HCT116 (cell line): Measurements from ENCODE around the gene MPHOSPH10. TPM values are rescaled to one million over a fixed set of nuclear protein-coding genes. Genes with fewer than 3 reads are reported as not detected.

Experiments
- ATAC-seq: fragments of 200-7000 bp; cut with Tn5 transposase; 2 replicates; pipeline ENCODE4 v1.9.1; 2020; ENCODE audit warnings: mild to moderate bottlenecking, moderate library complexity
- BruUV-seq: library from RNA; stranded (reverse); fragments of 400-500 nt; replicated peaks from 2 replicates; lab custom pipeline; 2021; lab: Mats Ljungman, UMichigan
- CTCF ChIA-PET: fragments of 300-600 bp; sonication (Branson Sonifier 250); formaldehyde crosslinking; loops from one replicate; lab custom pipeline; 2021; ENCODE audit warnings: antibody characterized with exemption; lab: Charles Lee
- POLR2A ChIA-PET: fragments of 300-600, 350-600 bp; sonication (Branson Sonifier 250); formaldehyde crosslinking; loops from one replicate; lab custom pipeline; 2021; ENCODE audit warnings: antibody characterized with exemption; lab: Charles Lee
- RAD21 ChIA-PET, 2 experiments: fragments of 300-600 bp; sonication (Branson Sonifier 250); formaldehyde crosslinking; loops; one replicate each; lab custom pipeline; 2023; ENCODE audit warnings: low total read pairs in 2 of 2; ENCODE audit not compliant: uncharacterized antibody in 2 of 2, unreplicated experiment in 2 of 2, low non-redundant PET in 1 of 2; lab: Charles Lee
- DNase-seq: peaks from one replicate; pipeline ENCODE4 v3.0.0-alpha.2; 2010; ENCODE audit warnings: low read depth, low spot score
- H2AFZ ChIP-seq: fragments of 200-600 bp; shearing (Covaris generic), sonication (generic); 2 replicates; pipeline ENCODE4 v1.6.1; 2017; ENCODE audit warnings: low read depth, mixed run types, mixed read lengths, antibody characterized with exemption, low read length; ENCODE audit not compliant: poor library complexity, severe bottlenecking
- H3K27ac ChIP-seq: 2 replicates; pipeline ENCODE4 v1.5.1; 2012; ENCODE audit warnings: low read depth, low read length
- H3K27me3 ChIP-seq: fragments of 200-600 bp; sonication (generic); 2 replicates; pipeline ENCODE4 v1.6.1; 2016; ENCODE audit warnings: mixed run types, low read length, mixed read lengths; ENCODE audit not compliant: insufficient read depth
- H3K36me3 ChIP-seq, 2 experiments: fragments of 200-500 bp in 1 of 2; fragments of 200-600 bp in 1 of 2; sonication (Bioruptor generic) in 1 of 2; sonication (generic) in 1 of 2; 2 replicates each; pipeline versions ENCODE4 v1.5.1 to v1.6.1; 2014 to 2016; ENCODE audit warnings: low read length in 2 of 2, inconsistent platforms in 1 of 2, mixed read lengths in 1 of 2, mixed run types in 1 of 2; ENCODE audit not compliant: insufficient read depth in 2 of 2, control insufficient read depth in 1 of 2
- H3K4me1 ChIP-seq, 2 experiments: fragments of 200-600 bp in 1 of 2; sonication (generic) in 1 of 2; 2 replicates each; pipeline versions ENCODE4 v1.5.1 to v1.6.1; 2012 to 2017; ENCODE audit warnings: low read length in 2 of 2, inconsistent platforms in 1 of 2, mild to moderate bottlenecking in 1 of 2, mixed read lengths in 1 of 2, mixed run types in 1 of 2, moderate library complexity in 1 of 2; ENCODE audit not compliant: insufficient read depth in 2 of 2, control insufficient read depth in 1 of 2
- H3K4me2 ChIP-seq: fragments of 200-600 bp; sonication (generic); 2 replicates; pipeline ENCODE4 v1.6.1; 2017; ENCODE audit warnings: mixed run types, low read length, mixed read lengths
- H3K4me3 ChIP-seq, 2 experiments: fragments of 200-600 bp in 1 of 2; sonication (generic) in 1 of 2; replicated peaks in 1 of 2; 2 replicates each; pipeline ENCODE4 v1.5.1; 2011 to 2016; ENCODE audit warnings: low read length in 2 of 2, control low read depth in 1 of 2, low read depth in 1 of 2, mild to moderate bottlenecking in 1 of 2, mixed read lengths in 1 of 2, mixed run types in 1 of 2
- H3K79me2 ChIP-seq: fragments of 200-600 bp; sonication (generic); 2 replicates; pipeline ENCODE4 v1.6.1; 2017; ENCODE audit warnings: mild to moderate bottlenecking, mixed run types, low read length, moderate library complexity, mixed read lengths; ENCODE audit not compliant: insufficient read depth
- H3K9ac ChIP-seq: fragments of 200-600 bp; sonication (generic); 2 replicates; pipeline ENCODE4 v1.6.1; 2016; ENCODE audit warnings: low read length, mixed read lengths
- H3K9me2 ChIP-seq: fragments of 200-600 bp; sonication (generic), shearing (Covaris generic); 2 replicates; pipeline ENCODE4 v1.6.1; 2017; ENCODE audit warnings: mixed run types, mild to moderate bottlenecking, moderate library complexity; ENCODE audit not compliant: insufficient read depth
- H3K9me3 ChIP-seq, 2 experiments: fragments of 200-500 bp in 1 of 2; fragments of 200-600 bp in 1 of 2; sonication (Bioruptor generic) in 1 of 2; sonication (generic) in 1 of 2; 2 replicates each; pipeline ENCODE4 v1.6.1; 2014 to 2017; ENCODE audit warnings: low read length in 2 of 2, mixed read lengths in 2 of 2, inconsistent platforms in 1 of 2, low read depth in 1 of 2, mild to moderate bottlenecking in 1 of 2, mixed run types in 1 of 2, moderate library complexity in 1 of 2; ENCODE audit not compliant: control insufficient read depth in 1 of 2, insufficient read depth in 1 of 2
- H4K20me1 ChIP-seq: fragments of 200-600 bp; sonication (generic), shearing (Covaris generic); 2 replicates; pipeline ENCODE4 v1.6.1; 2017; ENCODE audit warnings: mixed run types, mild to moderate bottlenecking, moderate library complexity; ENCODE audit not compliant: insufficient read depth
- ATF3 ChIP-seq: IDR thresholded peaks from 2 replicates; pipeline ENCODE4 v1.6.1; 2012
- CBX3 ChIP-seq: IDR thresholded peaks from 2 replicates; pipeline ENCODE4 v1.6.1; 2012; ENCODE audit warnings: low read depth
- CEBPB ChIP-seq: IDR thresholded peaks from 2 replicates; pipeline ENCODE4 v1.6.1; 2012; ENCODE audit warnings: low read depth
- CTCF ChIP-seq, 3 experiments: fragments of 200-600 bp in 1 of 3; sonication (generic) in 1 of 3; IDR thresholded peaks in 2 of 3; conservative IDR thresholded peaks in 1 of 3; 2 replicates each; pipeline ENCODE4 v1.5.1; 2012 to 2017; ENCODE audit warnings: low read depth in 2 of 3, low read length in 2 of 3, antibody characterized with exemption in 1 of 3, borderline replicate concordance in 1 of 3, control low read depth in 1 of 3, mild to moderate bottlenecking in 1 of 3, mixed read lengths in 1 of 3, mixed run types in 1 of 3, moderate library complexity in 1 of 3; ENCODE audit not compliant: insufficient read depth in 1 of 3
- EGR1 ChIP-seq: IDR thresholded peaks from 2 replicates; pipeline ENCODE4 v1.6.1; 2012; ENCODE audit warnings: low read depth
- ELF1 ChIP-seq: IDR thresholded peaks from 2 replicates; pipeline ENCODE4 v1.6.1; 2012; ENCODE audit warnings: low read depth, borderline replicate concordance
- EZH2 ChIP-seq: fragments of 200-600 bp; sonication (generic); IDR thresholded peaks from 2 replicates; pipeline ENCODE4 v1.6.1; 2017; ENCODE audit warnings: antibody characterized with exemption, mixed run types
- EZH2phosphoT487 ChIP-seq: fragments of 200-600 bp; IDR thresholded peaks from 2 replicates; pipeline ENCODE4 v1.6.1; 2018; ENCODE audit warnings: antibody characterized with exemption, borderline replicate concordance
- FOSL1 ChIP-seq: IDR thresholded peaks from 2 replicates; pipeline ENCODE4 v1.6.1; 2012; ENCODE audit warnings: low read depth
- JUND ChIP-seq: IDR thresholded peaks from 2 replicates; pipeline ENCODE4 v1.6.1; 2012
- MAX ChIP-seq: IDR thresholded peaks from 2 replicates; pipeline ENCODE4 v1.6.1; 2012
- POLR2A ChIP-seq: IDR thresholded peaks from 2 replicates; pipeline ENCODE4 v1.7.0; 2011; ENCODE audit warnings: borderline replicate concordance; ENCODE audit not compliant: insufficient read depth, insufficient read length; ENCODE audit errors: extremely low read depth
- SP1 ChIP-seq: IDR thresholded peaks from 2 replicates; pipeline ENCODE4 v1.6.1; 2012; ENCODE audit warnings: low read depth
- SRF ChIP-seq: IDR thresholded peaks from 2 replicates; pipeline ENCODE4 v1.6.1; 2012; ENCODE audit warnings: low read depth
- TCF7L2 ChIP-seq: IDR thresholded peaks from 2 replicates; pipeline ENCODE4 v1.7.0; 2011; ENCODE audit warnings: borderline replicate concordance, inconsistent platforms; ENCODE audit not compliant: insufficient read depth, insufficient read length; ENCODE audit errors: extremely low read depth
- YY1 ChIP-seq: IDR thresholded peaks from 2 replicates; pipeline ENCODE4 v1.6.1; 2011; ENCODE audit warnings: low read length, low read depth, moderate library complexity, mild to moderate bottlenecking; ENCODE audit not compliant: insufficient replicate concordance; ENCODE audit errors: extremely low read depth
- ZBTB33 ChIP-seq: IDR thresholded peaks from 2 replicates; pipeline ENCODE4 v1.6.1; 2011; ENCODE audit warnings: mild to moderate bottlenecking, low read length, moderate library complexity; ENCODE audit not compliant: insufficient replicate concordance; ENCODE audit errors: extremely low read depth
- ZFX ChIP-seq: fragments of 450-650 bp; IDR thresholded peaks from 2 replicates; pipeline ENCODE4 v1.6.1; 2017
- ZNF274 ChIP-seq: fragments of 200-500 bp; sonication (Bioruptor generic); IDR thresholded peaks from 2 replicates; pipeline ENCODE4 v1.6.1; 2014; ENCODE audit warnings: mild to moderate bottlenecking, low read depth, low read length, inconsistent platforms
- intact Hi-C: fragments of 100-400 bp; cut with micrococcal nuclease; formaldehyde crosslinking; loops from 2 replicates; pipeline ENCODE4 v1.10.0; 2022
- total RNA-seq: library from RNA; stranded (reverse); gene quantifications from one replicate; pipeline ENCODE4 v1.2.1, GENCODE V29; 2021; ENCODE audit not compliant: unreplicated experiment

The MPHOSPH10 gene
- total RNA-seq, 1 experiment from 2014 or later, result 36.7 TPM

GRCh38 chr2:71153585-71154224 is 23.3 kb downstream of the MPHOSPH10 start:
- intact Hi-C loops, result no loop called here

More at GRCh38 chr2:71153585-71154224, 23.3 kb downstream of the MPHOSPH10 start:
- Histone ChIP-seq H3K79me2 (no peaks in the 10 kb centered on the region), H3K4me3 (no peak overlapping the region), H2AFZ (no peak overlapping the region), H3K36me3 (peaks cover 11 to 13% of the 10 kb centered on the region in 2 experiments), H3K9me2 (no peaks in the 10 kb centered on the region), H3K9me3 (no peaks in the 10 kb centered on the region), H3K27ac (no peak overlapping the region), H3K9ac (no peak overlapping the region), H3K4me1 (no peaks in the 10 kb centered on the region), H3K4me2 (no peak overlapping the region), H4K20me1 (no peaks in the 10 kb centered on the region), H3K27me3 (no peaks in the 10 kb centered on the region)
- ChIA-PET RAD21 (no interaction called here), POLR2A (no interaction called here), CTCF (interaction anchor here (1.4 kb wide), 1 partner anchor 131 kb away, joined by 5 read pairs; no protein-coding TSS in a partner anchor)
- BruUV-seq, result no TSS peak
- ATAC-seq (no peak), DNase-seq (no peak)
- TF ChIP-seq ELF1, result no peak
- no peak for TF ChIP-seq MAX
- TF ChIP-seq EZH2, result no peak
- no peak for TF ChIP-seq POLR2A
- TF ChIP-seq ZNF274, result no peak
- no peak for TF ChIP-seq CBX3
- no peak for TF ChIP-seq ZBTB33
- TF ChIP-seq SRF, result no peak
- no peak for TF ChIP-seq ZFX
- TF ChIP-seq YY1, result no peak
- TF ChIP-seq CEBPB, result no peak
- TF ChIP-seq SP1, result no peak
- no peak for TF ChIP-seq EGR1
- no peak for TF ChIP-seq TCF7L2
- no peak for TF ChIP-seq FOSL1
- TF ChIP-seq CTCF (IDR thresholded peaks at IDR 0.05 in 2 of 3, conservative IDR thresholded peaks at IDR 0.05 in 1 of 3; ENCODE audit: borderline replicate concordance in 1 of 3, insufficient read depth in 1 of 3, low read depth in 2 of 3, low read length in 2 of 3), result no peak
- TF ChIP-seq JUND, result no peak
- no peak for TF ChIP-seq ATF3
- no peak for TF ChIP-seq EZH2phosphoT487
- TF ChIP-seq, all 23 proteins: peak for 0
